Measurements from ENCODE around the gene SSC4D.
"Not testable (repeated sequence)": the region's sequence is repeated elsewhere in the genome, so short reads cannot be mapped to it uniquely, and the experiment has no call there.

Gene SSC4D

DNA sequence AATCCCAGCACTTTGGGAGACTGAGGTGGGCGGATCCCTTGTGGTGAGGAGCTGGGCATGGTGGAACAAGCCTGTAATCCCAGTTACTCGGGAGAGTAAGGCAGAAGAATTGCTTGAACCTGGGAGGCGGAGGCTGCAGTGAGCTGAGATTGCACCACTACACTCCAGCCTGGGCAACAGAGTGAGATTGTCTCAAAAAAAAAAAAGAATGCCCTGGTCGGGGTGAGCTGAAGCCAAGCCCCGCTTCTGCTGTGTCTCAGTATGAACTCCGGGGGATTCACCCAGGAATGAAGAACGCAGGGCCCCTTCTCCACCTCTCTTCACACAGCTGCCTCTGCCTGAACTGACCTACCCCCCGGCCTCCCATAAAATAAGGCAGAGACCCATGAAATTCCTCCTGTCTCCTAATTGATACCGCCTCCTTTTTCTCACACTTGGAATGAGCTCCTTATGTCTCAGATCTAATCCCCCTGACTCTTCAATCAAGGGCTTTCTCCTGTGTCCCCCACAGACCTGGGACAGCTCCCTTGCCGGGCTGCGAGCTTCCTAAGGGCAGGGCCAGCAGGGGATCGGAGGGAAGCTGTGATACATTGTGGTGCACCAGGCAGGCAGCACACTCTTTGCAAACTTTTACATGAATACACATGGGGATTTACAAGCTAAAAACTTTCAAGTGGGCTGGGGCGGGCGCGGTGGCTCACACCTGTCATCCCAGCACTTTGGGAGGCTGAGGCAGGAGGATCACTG lies 14.3 kb upstream of the SSC4D start:
- H3K4me3 ChIP-seq (replicated peaks; ENCODE audit: insufficient read depth, low read length), result no peak overlapping the region
- TF ChIP-seq CTCF (IDR thresholded peaks at IDR 0.05; ENCODE audit: insufficient read depth, low read length), result no peak
- TF ChIP-seq REST (IDR thresholded peaks at IDR 0.05; ENCODE audit: insufficient replicate concordance, low read depth), result no peak
- TF ChIP-seq SPI1 (IDR thresholded peaks at IDR 0.05; ENCODE audit: borderline replicate concordance, low read depth), result no peak
- no peak for TF ChIP-seq GABPA (IDR thresholded peaks at IDR 0.05; ENCODE audit: low read depth)
- TF ChIP-seq POLR2AphosphoS5 (IDR thresholded peaks at IDR 0.05; ENCODE audit: low read depth), result no peak
- H3K27ac ChIP-seq (replicated peaks), result no peak overlapping the region
- H3K27me3 ChIP-seq (ENCODE audit: insufficient read depth, poor library complexity, severe bottlenecking), result no peaks in the 10 kb centered on the region
- no peak for DNase-seq (ENCODE audit: low read depth in 1 of 2, low spot score in 1 of 2)

- H3K27me3 ChIP-seq (ENCODE audit: insufficient read depth, poor library complexity, severe bottlenecking); H3K27ac ChIP-seq (replicated peaks); DNase-seq (ENCODE audit: low read depth in 1 of 2, low spot score in 1 of 2); H3K4me3 ChIP-seq (replicated peaks; ENCODE audit: insufficient read depth, low read length): not testable (repeated sequence)
Observed at GRCh38 chr7:76421097-76421496, 11.6 kb upstream of the SSC4D start.

GRCh38 chr7:76417654-76418310 lies 8.3 kb upstream of the SSC4D start:
- not testable (repeated sequence) for H3K4me3 ChIP-seq (replicated peaks; ENCODE audit: insufficient read depth, low read length); H3K27me3 ChIP-seq (ENCODE audit: insufficient read depth, poor library complexity, severe bottlenecking); H3K27ac ChIP-seq (replicated peaks); DNase-seq (ENCODE audit: low read depth in 1 of 2, low spot score in 1 of 2)

GRCh38 chr7:76412249-76412648 lies 2.8 kb upstream of the SSC4D start:
- no peak overlapping the region for H3K27ac ChIP-seq (replicated peaks)
- TF ChIP-seq REST (IDR thresholded peaks at IDR 0.05; ENCODE audit: insufficient replicate concordance, low read depth), result no peak
- no peak for TF ChIP-seq SPI1 (IDR thresholded peaks at IDR 0.05; ENCODE audit: borderline replicate concordance, low read depth)
- no peak for TF ChIP-seq POLR2AphosphoS5 (IDR thresholded peaks at IDR 0.05; ENCODE audit: low read depth)
- TF ChIP-seq GABPA (IDR thresholded peaks at IDR 0.05; ENCODE audit: low read depth), result no peak
- no peaks in the 10 kb centered on the region for H3K27me3 ChIP-seq (ENCODE audit: insufficient read depth, poor library complexity, severe bottlenecking)
- DNase-seq (ENCODE audit: low read depth in 1 of 2, low spot score in 1 of 2), result no peak
- no peak overlapping the region for H3K4me3 ChIP-seq (replicated peaks; ENCODE audit: insufficient read depth, low read length)

DNA sequence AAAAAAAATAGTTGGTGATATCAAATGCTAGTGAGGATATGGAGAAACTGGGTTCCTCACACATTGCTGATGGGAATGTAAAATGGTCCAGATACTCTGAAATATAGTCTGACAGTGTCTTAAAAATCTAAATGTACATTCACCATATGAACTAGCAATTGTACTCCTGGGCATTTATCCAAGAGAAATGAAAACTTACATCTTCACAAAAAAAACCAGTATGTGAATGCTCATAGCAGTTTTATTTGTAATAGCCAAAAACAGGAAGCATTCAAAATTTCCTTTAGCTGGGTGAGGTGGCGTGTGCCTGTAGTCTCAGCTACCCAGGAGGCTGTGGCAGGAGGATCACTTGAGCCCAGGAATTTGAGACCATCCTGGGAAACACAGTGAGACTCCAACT lies 2.1 kb upstream of the SSC4D start:
- DNase-seq (ENCODE audit: low read depth in 1 of 2, low spot score in 1 of 2), result no peak
- Histone ChIP-seq H3K27ac (replicated peaks) (no peak overlapping the region), H3K4me3 (replicated peaks; ENCODE audit: insufficient read depth, low read length) (no peak overlapping the region), H3K27me3 (ENCODE audit: insufficient read depth, poor library complexity, severe bottlenecking) (no peaks in the 10 kb centered on the region)
- TF ChIP-seq REST (IDR thresholded peaks at IDR 0.05; ENCODE audit: insufficient replicate concordance, low read depth) (no peak), SPI1 (IDR thresholded peaks at IDR 0.05; ENCODE audit: borderline replicate concordance, low read depth) (no peak), CTCF (IDR thresholded peaks at IDR 0.05; ENCODE audit: insufficient read depth, low read length) (no peak), POLR2AphosphoS5 (IDR thresholded peaks at IDR 0.05; ENCODE audit: low read depth) (no peak), GABPA (IDR thresholded peaks at IDR 0.05; ENCODE audit: low read depth) (no peak)

Measured in HL-60 (cell line).